ENCODE results near the gene ECM1. TPM values are rescaled to one million over a fixed set of nuclear protein-coding genes. Genes with fewer than 3 reads are reported as not detected.

Gene ECM1
- total and polyA plus RNA-seq, 2 donors (not counting 3 experiments of a cell fraction or from before 2014, with no cell fraction given): 7.2 to 16.6 TPM

GRCh38 chr1:150528196-150528595 lies 20.3 kb downstream of the ECM1 start:
- H3K36me3 ChIP-seq (ENCODE audit: control insufficient read depth in 2 of 2, extremely low read depth in 1 of 2, insufficient read depth in 2 of 2, low read length in 2 of 2): no peaks in the 10 kb centered on the region
- FAIRE-seq (no peak), DNase-seq (ENCODE audit: low read depth, low spot score) (no peak)
- no TSS peak for BruUV-seq (replicated peaks)
- ChIA-PET CTCF (interaction anchor here (0.7 kb wide), 1 partner anchor 12 kb away, joined by 3 read pairs; the partner anchor contains the start of gene FALEC), POLR2A (no interaction called here)
- no peaks in the 10 kb centered on the region for H3K79me2 ChIP-seq (ENCODE audit: control insufficient read depth, insufficient read depth, low read length)
- no peak overlapping the region for H2AFZ ChIP-seq (ENCODE audit: low read depth, low read length)
- H3K4me1 ChIP-seq (ENCODE audit: control insufficient read depth, extremely low read depth, insufficient read depth, low read length): no peaks in the 10 kb centered on the region
- H3K9me1 ChIP-seq (replicated peaks; ENCODE audit: control insufficient read depth, extremely low read depth, insufficient read depth, low read length): no peaks in the 10 kb centered on the region
- no peaks in the 10 kb centered on the region for H3K27me3 ChIP-seq (ENCODE audit: control insufficient read depth in 2 of 2, insufficient read depth in 2 of 2, low read length in 2 of 2)
- no peak overlapping the region for H3K4me2 ChIP-seq (ENCODE audit: insufficient read depth, low read length)
- dilution Hi-C loops (cut with MboI; ENCODE audit: extremely low pct_ligation_motif_present, low sequenced_read_pairs): no loop called here
- TF ChIP-seq JUN (IDR thresholded peaks at IDR 0.05; ENCODE audit: borderline replicate concordance, insufficient read depth, insufficient read length, low read depth) (no peak), POLR2A (IDR thresholded peaks at IDR 0.05; ENCODE audit: low read depth, low read length) (no peak), MYC (IDR thresholded peaks at IDR 0.05; ENCODE audit: low read depth, low read length) (no peak)
- TF ChIP-seq, protein P1, sequence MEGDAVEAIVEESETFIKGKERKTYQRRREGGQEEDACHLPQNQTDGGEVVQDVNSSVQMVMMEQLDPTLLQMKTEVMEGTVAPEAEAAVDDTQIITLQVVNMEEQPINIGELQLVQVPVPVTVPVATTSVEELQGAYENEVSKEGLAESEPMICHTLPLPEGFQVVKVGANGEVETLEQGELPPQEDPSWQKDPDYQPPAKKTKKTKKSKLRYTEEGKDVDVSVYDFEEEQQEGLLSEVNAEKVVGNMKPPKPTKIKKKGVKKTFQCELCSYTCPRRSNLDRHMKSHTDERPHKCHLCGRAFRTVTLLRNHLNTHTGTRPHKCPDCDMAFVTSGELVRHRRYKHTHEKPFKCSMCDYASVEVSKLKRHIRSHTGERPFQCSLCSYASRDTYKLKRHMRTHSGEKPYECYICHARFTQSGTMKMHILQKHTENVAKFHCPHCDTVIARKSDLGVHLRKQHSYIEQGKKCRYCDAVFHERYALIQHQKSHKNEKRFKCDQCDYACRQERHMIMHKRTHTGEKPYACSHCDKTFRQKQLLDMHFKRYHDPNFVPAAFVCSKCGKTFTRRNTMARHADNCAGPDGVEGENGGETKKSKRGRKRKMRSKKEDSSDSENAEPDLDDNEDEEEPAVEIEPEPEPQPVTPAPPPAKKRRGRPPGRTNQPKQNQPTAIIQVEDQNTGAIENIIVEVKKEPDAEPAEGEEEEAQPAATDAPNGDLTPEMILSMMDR (IDR thresholded peaks at IDR 0.05; ENCODE audit: extremely low read depth in 1 of 2, insufficient read depth in 1 of 2, low read depth in 1 of 2, low read length in 2 of 2): no peak
- intact Hi-C loops (cut with micrococcal nuclease): no loop called here
- no peak overlapping the region for H3K4me3 ChIP-seq (replicated peaks in 1 of 3; ENCODE audit: insufficient read depth in 1 of 3, low read depth in 1 of 3, low read length in 3 of 3)
- H4K20me1 ChIP-seq (replicated peaks; ENCODE audit: control insufficient read depth, extremely low read depth, insufficient read depth, low read length): no peaks in the 10 kb centered on the region
- H3K9ac ChIP-seq (replicated peaks; ENCODE audit: extremely low read depth, insufficient read depth, low read length): no peak overlapping the region
- H3K9me3 ChIP-seq (replicated peaks; ENCODE audit: control insufficient read depth, insufficient read depth, low read length): no peaks in the 10 kb centered on the region
- no peak overlapping the region for H3K27ac ChIP-seq (ENCODE audit: insufficient read depth, low read depth, low read length)

GRCh38 chr1:150529017-150529416 lies 21.1 kb downstream of the ECM1 start:
- ChIA-PET CTCF (interaction anchor here (0.7 to 1.0 kb wide), 2 partner anchors 12 to 15 kb away, joined by 3 read pairs; no protein-coding TSS in a partner anchor), POLR2A (no interaction called here)
- no peaks in the 10 kb centered on the region for H3K9me1 ChIP-seq (replicated peaks; ENCODE audit: control insufficient read depth, extremely low read depth, insufficient read depth, low read length)
- no peak for DNase-seq (ENCODE audit: low read depth, low spot score)
- FAIRE-seq: no peak
- no peak overlapping the region for H3K9ac ChIP-seq (replicated peaks; ENCODE audit: extremely low read depth, insufficient read depth, low read length)
- BruUV-seq (replicated peaks): no TSS peak
- TF ChIP-seq, protein P1 (IDR thresholded peaks at IDR 0.05; ENCODE audit: extremely low read depth in 1 of 2, insufficient read depth in 1 of 2, low read depth in 1 of 2, low read length in 2 of 2): no peak
- TF ChIP-seq JUN (IDR thresholded peaks at IDR 0.05; ENCODE audit: borderline replicate concordance, insufficient read depth, insufficient read length, low read depth): no peak
- TF ChIP-seq POLR2AphosphoS5 (IDR thresholded peaks at IDR 0.05; ENCODE audit: insufficient read depth, low read depth, low read length): no peak
- TF ChIP-seq POLR2A (IDR thresholded peaks at IDR 0.05; ENCODE audit: low read depth, low read length): no peak
- no peak overlapping the region for H3K27ac ChIP-seq (ENCODE audit: insufficient read depth, low read depth, low read length)
- peak overlapping the region; percentile 6 for H2AFZ ChIP-seq (ENCODE audit: low read depth, low read length)
- H3K9me3 ChIP-seq (replicated peaks; ENCODE audit: control insufficient read depth, insufficient read depth, low read length): no peaks in the 10 kb centered on the region
- H3K4me1 ChIP-seq (ENCODE audit: control insufficient read depth, extremely low read depth, insufficient read depth, low read length): no peaks in the 10 kb centered on the region
- H3K27me3 ChIP-seq (ENCODE audit: control insufficient read depth in 2 of 2, insufficient read depth in 2 of 2, low read length in 2 of 2): no peaks in the 10 kb centered on the region
- dilution Hi-C loops (cut with MboI; ENCODE audit: extremely low pct_ligation_motif_present, low sequenced_read_pairs): no loop called here
- H3K36me3 ChIP-seq (ENCODE audit: control insufficient read depth in 2 of 2, extremely low read depth in 1 of 2, insufficient read depth in 2 of 2, low read length in 2 of 2): no peaks in the 10 kb centered on the region
- no peaks in the 10 kb centered on the region for H4K20me1 ChIP-seq (replicated peaks; ENCODE audit: control insufficient read depth, extremely low read depth, insufficient read depth, low read length)
- intact Hi-C loops (cut with micrococcal nuclease): no loop called here
- H3K4me2 ChIP-seq (ENCODE audit: insufficient read depth, low read length): no peak overlapping the region
- H3K79me2 ChIP-seq (ENCODE audit: control insufficient read depth, insufficient read depth, low read length): no peaks in the 10 kb centered on the region
- H3K4me3 ChIP-seq (replicated peaks in 1 of 3; ENCODE audit: insufficient read depth in 1 of 3, low read depth in 1 of 3, low read length in 3 of 3): no peak overlapping the region
